CD14-positive monocyte (primary cell): ENCODE data around the gene HS6ST2. TPM values are rescaled to one million over a fixed set of nuclear protein-coding genes. Genes with fewer than 3 reads are reported as not detected.
"Not testable (repeated sequence)": the region's sequence is repeated elsewhere in the genome, so short reads cannot be mapped to it uniquely, and the experiment has no call there.

Source experiments
- DNase-seq, 3 donors: peaks; one replicate each; pipeline ENCODE4 v3.0.0-alpha.2; 2011 to 2022
- H2AFZ ChIP-seq: 2 replicates; pipeline ENCODE4 v1.6.0; 2012; ENCODE audit warnings: mild to moderate bottlenecking, low read depth, low read length, inconsistent platforms; ENCODE audit not compliant: insufficient read depth, poor library complexity, severe bottlenecking
- H3K27ac ChIP-seq, 2 donors: 1 replicate in 1 of 2; 2 replicates in 1 of 2; pipeline ENCODE4 v1.5.1; 2012 to 2013; ENCODE audit warnings: low read length in 2 of 2, control low read depth in 1 of 2, inconsistent platforms in 1 of 2, low read depth in 1 of 2, mild to moderate bottlenecking in 1 of 2
- H3K27me3 ChIP-seq, 2 donors: one replicate each; pipeline versions ENCODE4 v1.6.0 to v1.6.1; 2011 to 2013; ENCODE audit warnings: low read length in 2 of 2; ENCODE audit not compliant: control insufficient read depth in 2 of 2, insufficient read depth in 2 of 2
- H3K36me3 ChIP-seq, 2 donors: replicated peaks in 1 of 2; 1 replicate in 1 of 2; 2 replicates in 1 of 2; pipeline versions ENCODE4 v1.5.1 to v1.6.1; 2012 to 2013; ENCODE audit warnings: low read length in 2 of 2, control low read depth in 1 of 2, inconsistent platforms in 1 of 2, mild to moderate bottlenecking in 1 of 2; ENCODE audit not compliant: insufficient read depth in 2 of 2, control insufficient read depth in 1 of 2
- H3K4me1 ChIP-seq, 2 donors: 1 replicate in 1 of 2; 2 replicates in 1 of 2; pipeline versions ENCODE4 v1.5.1 to v1.6.1; 2012 to 2013; ENCODE audit warnings: low read length in 2 of 2, control low read depth in 1 of 2, inconsistent platforms in 1 of 2, mild to moderate bottlenecking in 1 of 2, moderate library complexity in 1 of 2; ENCODE audit not compliant: insufficient read depth in 2 of 2, control insufficient read depth in 1 of 2
- H3K4me2 ChIP-seq: replicated peaks from 2 replicates; pipeline ENCODE3; 2012; ENCODE audit warnings: low read length, moderate library complexity, mild to moderate bottlenecking; ENCODE audit not compliant: poor library complexity, severe bottlenecking; ENCODE audit errors: extremely low read depth
- H3K4me3 ChIP-seq, 3 experiments: fragments of 200-600 bp in 1 of 3; sonication (generic) in 1 of 3; replicated peaks in 1 of 3; 1 replicate in 2 of 3; 2 replicates in 1 of 3; pipeline ENCODE4 v1.5.1; 2011 to 2013; ENCODE audit warnings: low read length in 3 of 3, mild to moderate bottlenecking in 3 of 3, control low read depth in 2 of 3, low read depth in 2 of 3, inconsistent platforms in 1 of 3, moderate library complexity in 1 of 3
- H3K79me2 ChIP-seq: 2 replicates; pipeline ENCODE4 v1.6.0; 2012; ENCODE audit warnings: mild to moderate bottlenecking, control low read depth, inconsistent platforms, low read length, moderate library complexity; ENCODE audit not compliant: insufficient read depth
- H3K9ac ChIP-seq: 2 replicates; pipeline ENCODE4 v1.6.0; 2017; ENCODE audit warnings: low read length, mild to moderate bottlenecking; ENCODE audit not compliant: insufficient read depth, poor library complexity, severe bottlenecking
- H3K9me3 ChIP-seq, 2 donors: replicated peaks in 1 of 2; 1 replicate in 1 of 2; 2 replicates in 1 of 2; pipeline versions ENCODE4 v1.5.1 to v1.6.1; 2012 to 2013; ENCODE audit warnings: low read length in 2 of 2, control low read depth in 1 of 2; ENCODE audit not compliant: control insufficient read depth in 1 of 2, insufficient read depth in 1 of 2
- H4K20me1 ChIP-seq: 2 replicates; pipeline ENCODE4 v1.6.0; 2012; ENCODE audit warnings: mild to moderate bottlenecking, low read length, control low read depth, moderate library complexity; ENCODE audit not compliant: insufficient read depth
- H3K27ac Mint-ChIP-seq, 7 donors: one replicate each; pipeline ENCODE4 v1.8.0; 2020; ENCODE audit warnings: mild to moderate bottlenecking in 7 of 7, mixed read lengths in 7 of 7, moderate library complexity in 6 of 7, inconsistent platforms in 2 of 7
- H3K27me3 Mint-ChIP-seq, 3 donors: one replicate each; pipeline ENCODE4 v1.8.0; 2021 to 2022; ENCODE audit warnings: low read depth in 3 of 3, mild to moderate bottlenecking in 3 of 3, mixed read lengths in 3 of 3, moderate library complexity in 3 of 3, inconsistent platforms in 1 of 3
- H3K36me3 Mint-ChIP-seq, 2 donors: one replicate each; pipeline ENCODE4 v1.8.0; 2020; ENCODE audit warnings: mixed read lengths in 2 of 2, inconsistent platforms in 1 of 2, mild to moderate bottlenecking in 1 of 2
- H3K4me1 Mint-ChIP-seq: one replicate; pipeline ENCODE4 v1.8.0; 2020; ENCODE audit warnings: mild to moderate bottlenecking, mixed read lengths
- H3K4me3 Mint-ChIP-seq, 2 donors: one replicate each; pipeline ENCODE4 v1.8.0; 2020; ENCODE audit warnings: mild to moderate bottlenecking in 2 of 2, mixed read lengths in 2 of 2, moderate library complexity in 1 of 2
- H3K9me3 Mint-ChIP-seq, 7 donors: one replicate each; pipeline ENCODE4 v1.8.0; 2020 to 2022; ENCODE audit warnings: mixed read lengths in 7 of 7, mild to moderate bottlenecking in 6 of 7, moderate library complexity in 6 of 7, inconsistent platforms in 2 of 7
- WGBS: methylation state at CpG from one replicate; pipeline ENCODE4 v1.1.5; 2013; ENCODE audit warnings: missing lambda C conversion rate; ENCODE audit not compliant: insufficient coverage; 5-methylcytosine and 5-hydroxymethylcytosine counted together
- intact Hi-C, 2 donors: fragments of 100-400 bp; cut with micrococcal nuclease; formaldehyde crosslinking; loops; one replicate each; pipeline versions ENCODE4 v1.15.0 to v1.15.1; 2023
- polyA plus RNA-seq, 3 donors: library from polyadenylated mRNA; depleted of rRNA in 1 of 3; unstranded in 2 of 3; stranded (reverse) in 1 of 3; fragments of 300-500 nt in 2 of 3; fragments of >200 nt in 1 of 3; fragmentation: Illumina TruSeq in 2 of 3; gene quantifications; 1 replicate in 2 of 3; 2 replicates in 1 of 3; pipeline ENCODE4 v1.2.3, GENCODE V29; 2012 to 2021
- TF ChIP-seq, protein P1 (sequence below): fragments of 200-600 bp; IDR thresholded peaks from one replicate; pipeline ENCODE4 v1.8.0; 2022; ENCODE audit warnings: antibody characterized with exemption, mild to moderate bottlenecking

The HS6ST2 gene
- polyA plus RNA-seq, 3 donors: not detected

DNA sequence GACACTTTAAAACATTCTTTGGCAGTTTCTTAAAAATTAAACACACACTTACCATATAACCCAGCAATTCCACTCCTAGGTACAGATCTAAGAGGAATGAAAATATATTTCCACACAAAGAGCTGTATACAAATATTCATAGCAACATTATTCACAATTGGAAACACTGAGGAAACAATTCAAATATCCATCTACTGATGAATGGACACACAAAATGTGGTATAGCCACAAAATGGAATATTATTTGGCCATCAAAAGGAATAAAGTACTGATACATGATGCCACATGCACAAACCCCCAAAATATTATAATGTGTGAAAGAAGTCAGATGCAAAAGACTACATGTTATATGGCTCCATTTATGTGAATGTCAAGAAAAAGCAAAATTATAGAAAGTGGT lies 70.9 kb downstream of the HS6ST2 start:
- H2AFZ ChIP-seq: no peak overlapping the region
- DNase-seq: no peak
- Mint-ChIP-seq H3K4me1 (no peaks in the 10 kb centered on the region), H3K4me3 (no peak overlapping the region), H3K27me3 (peaks cover 0 to 4% (median 1%) of the 10 kb centered on the region in 3 donors), H3K27ac (no peak overlapping the region), H3K9me3 (peaks cover 0 to 11% (median 1%) of the 10 kb centered on the region in 7 donors), H3K36me3 (no peaks in the 10 kb centered on the region)
- intact Hi-C loops: no loop called here
- H4K20me1 ChIP-seq: no peaks in the 10 kb centered on the region
- H3K27ac ChIP-seq: no peak overlapping the region
- no peaks in the 10 kb centered on the region for H3K36me3 ChIP-seq
- TF ChIP-seq, protein P1, sequence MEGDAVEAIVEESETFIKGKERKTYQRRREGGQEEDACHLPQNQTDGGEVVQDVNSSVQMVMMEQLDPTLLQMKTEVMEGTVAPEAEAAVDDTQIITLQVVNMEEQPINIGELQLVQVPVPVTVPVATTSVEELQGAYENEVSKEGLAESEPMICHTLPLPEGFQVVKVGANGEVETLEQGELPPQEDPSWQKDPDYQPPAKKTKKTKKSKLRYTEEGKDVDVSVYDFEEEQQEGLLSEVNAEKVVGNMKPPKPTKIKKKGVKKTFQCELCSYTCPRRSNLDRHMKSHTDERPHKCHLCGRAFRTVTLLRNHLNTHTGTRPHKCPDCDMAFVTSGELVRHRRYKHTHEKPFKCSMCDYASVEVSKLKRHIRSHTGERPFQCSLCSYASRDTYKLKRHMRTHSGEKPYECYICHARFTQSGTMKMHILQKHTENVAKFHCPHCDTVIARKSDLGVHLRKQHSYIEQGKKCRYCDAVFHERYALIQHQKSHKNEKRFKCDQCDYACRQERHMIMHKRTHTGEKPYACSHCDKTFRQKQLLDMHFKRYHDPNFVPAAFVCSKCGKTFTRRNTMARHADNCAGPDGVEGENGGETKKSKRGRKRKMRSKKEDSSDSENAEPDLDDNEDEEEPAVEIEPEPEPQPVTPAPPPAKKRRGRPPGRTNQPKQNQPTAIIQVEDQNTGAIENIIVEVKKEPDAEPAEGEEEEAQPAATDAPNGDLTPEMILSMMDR: no peak
- H3K27me3 ChIP-seq: no peaks in the 10 kb centered on the region
- no peak overlapping the region for H3K4me3 ChIP-seq
- no peak overlapping the region for H3K9ac ChIP-seq
- H3K4me2 ChIP-seq: no peak overlapping the region
- H3K79me2 ChIP-seq: no peaks in the 10 kb centered on the region
- no peaks in the 10 kb centered on the region for H3K9me3 ChIP-seq
- H3K4me1 ChIP-seq: no peaks in the 10 kb centered on the region

DNA sequence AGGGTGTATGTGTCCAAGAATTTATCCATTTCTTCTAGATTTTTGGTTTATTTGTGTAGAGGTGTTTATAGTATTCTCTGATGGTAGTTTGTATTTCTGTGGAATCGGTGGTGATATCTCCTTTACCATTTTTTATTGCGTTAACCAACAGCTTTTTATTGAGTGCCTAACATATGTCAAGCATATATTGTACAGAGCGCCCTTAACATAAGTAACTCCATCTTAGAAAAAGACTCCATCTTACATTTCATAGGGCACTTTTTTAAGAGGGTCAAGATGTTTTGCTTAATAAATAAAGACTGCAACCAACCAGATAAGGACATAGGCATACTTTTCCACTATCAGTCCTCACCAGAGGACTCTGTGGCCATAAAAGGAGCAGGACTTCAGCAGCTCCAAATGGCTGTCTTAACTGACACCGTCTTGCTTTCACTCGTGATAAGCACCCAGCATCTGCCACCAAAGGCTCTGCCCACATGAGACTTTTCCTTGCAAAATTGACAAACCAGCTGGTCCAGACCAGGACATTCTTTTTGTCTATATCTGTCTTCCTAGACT lies 75.0 kb downstream of the HS6ST2 start:
- DNase-seq: no peak
- H3K9me3 ChIP-seq: no peaks in the 10 kb centered on the region
- Mint-ChIP-seq H3K27me3 (peaks cover 0 to 4% (median 3%) of the 10 kb centered on the region in 3 donors), H3K4me3 (no peak overlapping the region), H3K9me3 (peaks cover 0 to 10% (median 1%) of the 10 kb centered on the region in 7 donors), H3K36me3 (no peaks in the 10 kb centered on the region), H3K4me1 (no peaks in the 10 kb centered on the region), H3K27ac (peak overlapping the region in 1 of 7 donors; percentile 28)
- no peak overlapping the region for H3K4me2 ChIP-seq
- H2AFZ ChIP-seq: no peak overlapping the region
- no peaks in the 10 kb centered on the region for H3K79me2 ChIP-seq
- WGBS: no CpG with 5 or more reads among the region's 5 CpGs
- H3K27ac ChIP-seq: no peak overlapping the region
- no peaks in the 10 kb centered on the region for H4K20me1 ChIP-seq
- no peaks in the 10 kb centered on the region for H3K36me3 ChIP-seq
- H3K4me1 ChIP-seq: no peaks in the 10 kb centered on the region
- no peaks in the 10 kb centered on the region for H3K27me3 ChIP-seq
- no peak overlapping the region for H3K4me3 ChIP-seq
- TF ChIP-seq, protein P1: no peak
- intact Hi-C loops: no loop called here
- H3K9ac ChIP-seq: no peak overlapping the region

DNA sequence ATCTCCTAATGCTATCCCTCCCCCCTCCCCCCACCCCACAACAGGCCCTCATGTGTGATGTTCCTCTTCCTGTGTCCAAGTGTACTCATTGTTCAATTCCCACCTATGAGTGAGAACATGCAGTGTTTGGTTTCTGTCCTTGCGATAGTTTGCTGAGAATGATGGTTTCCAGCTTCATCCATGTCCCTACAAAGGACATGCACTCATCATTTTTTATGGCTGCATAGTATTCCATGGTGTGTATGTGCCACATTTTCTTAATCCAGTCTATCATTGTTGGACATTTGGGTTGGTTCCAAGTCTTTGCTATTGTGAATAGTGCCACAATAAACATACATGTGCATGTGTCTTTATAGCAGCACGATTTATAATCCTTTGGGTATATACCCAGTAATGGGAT lies 77.7 kb downstream of the HS6ST2 start:
- H2AFZ ChIP-seq, H3K27me3 ChIP-seq, H3K27me3 Mint-ChIP-seq, H3K36me3 Mint-ChIP-seq, H3K36me3 ChIP-seq, intact Hi-C loops, H3K27ac Mint-ChIP-seq, H3K4me2 ChIP-seq, H3K9me3 Mint-ChIP-seq, H3K4me1 Mint-ChIP-seq, H4K20me1 ChIP-seq, H3K9ac ChIP-seq, H3K79me2 ChIP-seq, H3K9me3 ChIP-seq, DNase-seq, H3K4me3 ChIP-seq, H3K4me1 ChIP-seq, H3K4me3 Mint-ChIP-seq, H3K27ac ChIP-seq: not testable (repeated sequence)
- WGBS: no CpG with 5 or more reads among the region's 2 CpGs
